K562 (cell line): ENCODE data around the gene TMEM61. TPM values are rescaled to one million over a fixed set of nuclear protein-coding genes. Genes with fewer than 3 reads are reported as not detected.
A peak's percentile ranks its signal among the peaks of the same experiment; 100 is the strongest.

Source experiments
- ADNP ChIP-seq: fragments of 200-800 bp; sonication (Bioruptor generic); IDR thresholded peaks from 2 replicates; pipeline ENCODE4 v1.6.1; 2016; ENCODE audit warnings: missing genetic modification characterization, missing compliant biosample characterization
- CBX8 ChIP-seq: fragments of 200-600 bp; sonication (generic); IDR thresholded peaks from 2 replicates; pipeline ENCODE4 v1.6.1; 2012; ENCODE audit warnings: borderline replicate concordance, mixed run types, low read depth, mild to moderate bottlenecking, moderate library complexity, mixed read lengths, low read length, control low read depth, inconsistent platforms; ENCODE audit not compliant: poor library complexity, severe bottlenecking; ENCODE audit errors: extremely low read depth
- FOXJ2 ChIP-seq: fragments of 200-800 bp; sonication (Bioruptor generic); IDR thresholded peaks from 2 replicates; pipeline ENCODE4 v1.6.1; 2016; ENCODE audit warnings: missing genetic modification characterization, missing compliant biosample characterization
- FOXK2 ChIP-seq, 2 experiments: fragments of 450-650 bp; IDR thresholded peaks in 1 of 2; conservative IDR thresholded peaks in 1 of 2; 2 replicates each; pipeline ENCODE4 v1.6.1; 2016; ENCODE audit warnings: low read depth in 2 of 2, mild to moderate bottlenecking in 1 of 2
- NR2C2 ChIP-seq, 2 experiments: fragments of 200-800 bp in 1 of 2; sonication (Bioruptor generic) in 1 of 2; sonication (generic) in 1 of 2; formaldehyde crosslinking in 1 of 2; IDR thresholded peaks; 2 replicates each; pipeline versions ENCODE4 v1.6.1 to v1.8.0; 2016 to 2022; ENCODE audit warnings: mild to moderate bottlenecking in 1 of 2, missing compliant biosample characterization in 1 of 2, missing genetic modification characterization in 1 of 2, missing genetic modification reagents in 1 of 2
- SMARCA4 ChIP-seq: fragments of 450-650 bp; IDR thresholded peaks from 2 replicates; pipeline ENCODE4 v1.6.1; 2016
- SP1 ChIP-seq: sonication (generic); formaldehyde crosslinking; IDR thresholded peaks from 2 replicates; pipeline ENCODE4 v1.8.1; 2022; ENCODE audit warnings: mild to moderate bottlenecking, missing genetic modification reagents
- STAT5B ChIP-seq: fragments of 250-450 bp; sonication (Bioruptor Pico); IDR thresholded peaks from 2 replicates; pipeline ENCODE4 v1.8.0; 2021; ENCODE audit warnings: mild to moderate bottlenecking, inconsistent platforms
- ZEB2 ChIP-seq: fragments of 450-650 bp; IDR thresholded peaks from 2 replicates; pipeline ENCODE4 v1.6.1; 2016
- ZFP30 ChIP-seq: fragments of 250-450 bp; sonication (Bioruptor Pico); IDR thresholded peaks from 2 replicates; pipeline ENCODE4 v1.8.0; 2022; ENCODE audit warnings: moderate library complexity, mild to moderate bottlenecking, inconsistent platforms, borderline replicate concordance
- ZNF263 ChIP-seq: sonication (generic); formaldehyde crosslinking; IDR thresholded peaks from 2 replicates; pipeline ENCODE4 v1.8.0; 2022; ENCODE audit warnings: mild to moderate bottlenecking, missing genetic modification reagents, borderline replicate concordance
- ZNF699 ChIP-seq: fragments of 250-450 bp; sonication (Bioruptor Pico); IDR thresholded peaks from 2 replicates; pipeline ENCODE4 v1.8.0; 2021; ENCODE audit warnings: mild to moderate bottlenecking, moderate library complexity; ENCODE audit not compliant: insufficient replicate concordance
- polyA plus RNA-seq, 8 experiments: library from polyadenylated mRNA; depleted of rRNA in 4 of 8; stranded (reverse) in 5 of 8; unstranded in 3 of 8; fragments of >200 nt; fragmentation: Nextera tagmentation in 2 of 8; fragmentation: Illumina TruSeq in 1 of 8; extraction: Ambion mirVana in 2 of 8; extraction: Trizol in 1 of 8; gene quantifications; 2 replicates each; pipeline versions ENCODE4 v1.2.1 to v1.2.3, GENCODE V29; 2011 to 2014; ENCODE audit warnings: inconsistent platforms in 1 of 8, missing spikeins in 1 of 8
- total RNA-seq, 7 experiments: library from RNA; depleted of rRNA in 6 of 7; stranded (reverse); fragments of >200 nt in 6 of 7; fragmentation: Illumina TruSeq in 2 of 7; extraction: Trizol in 2 of 7; gene quantifications; 2 replicates each; pipeline versions ENCODE4 v1.2.1 to v1.2.3, GENCODE V29; 2011 to 2021; ENCODE audit warnings: low replicate concordance in 1 of 7
- TF ChIP-seq, protein P1 (sequence below): sonication (generic); formaldehyde crosslinking; IDR thresholded peaks from 2 replicates; pipeline ENCODE4 v1.8.0; 2023; ENCODE audit warnings: mild to moderate bottlenecking, missing genetic modification reagents
- TF ChIP-seq, protein P2 (sequence below): fragments of 250-450 bp; sonication (Bioruptor Pico); IDR thresholded peaks from 2 replicates; pipeline ENCODE4 v1.5.0; 2021; ENCODE audit warnings: mild to moderate bottlenecking, borderline replicate concordance
- TF ChIP-seq, protein P3 (sequence below): fragments of 250-450 bp; sonication (Bioruptor Pico); IDR thresholded peaks from 2 replicates; pipeline ENCODE4 v1.5.1; 2021; ENCODE audit warnings: mild to moderate bottlenecking
- TF ChIP-seq, protein P4 (sequence below), 2 experiments: fragments of 150-350 bp in 1 of 2; IDR thresholded peaks; 2 replicates each; pipeline ENCODE4 v1.6.1; 2012 to 2016; ENCODE audit warnings: low read depth in 2 of 2, low read length in 2 of 2, mild to moderate bottlenecking in 1 of 2, moderate library complexity in 1 of 2

Gene TMEM61
- total and polyA plus RNA-seq, 9 of the 15 experiments (the other 6 are each of a cell fraction or from before 2014, with no cell fraction given) = not detected

DNA sequence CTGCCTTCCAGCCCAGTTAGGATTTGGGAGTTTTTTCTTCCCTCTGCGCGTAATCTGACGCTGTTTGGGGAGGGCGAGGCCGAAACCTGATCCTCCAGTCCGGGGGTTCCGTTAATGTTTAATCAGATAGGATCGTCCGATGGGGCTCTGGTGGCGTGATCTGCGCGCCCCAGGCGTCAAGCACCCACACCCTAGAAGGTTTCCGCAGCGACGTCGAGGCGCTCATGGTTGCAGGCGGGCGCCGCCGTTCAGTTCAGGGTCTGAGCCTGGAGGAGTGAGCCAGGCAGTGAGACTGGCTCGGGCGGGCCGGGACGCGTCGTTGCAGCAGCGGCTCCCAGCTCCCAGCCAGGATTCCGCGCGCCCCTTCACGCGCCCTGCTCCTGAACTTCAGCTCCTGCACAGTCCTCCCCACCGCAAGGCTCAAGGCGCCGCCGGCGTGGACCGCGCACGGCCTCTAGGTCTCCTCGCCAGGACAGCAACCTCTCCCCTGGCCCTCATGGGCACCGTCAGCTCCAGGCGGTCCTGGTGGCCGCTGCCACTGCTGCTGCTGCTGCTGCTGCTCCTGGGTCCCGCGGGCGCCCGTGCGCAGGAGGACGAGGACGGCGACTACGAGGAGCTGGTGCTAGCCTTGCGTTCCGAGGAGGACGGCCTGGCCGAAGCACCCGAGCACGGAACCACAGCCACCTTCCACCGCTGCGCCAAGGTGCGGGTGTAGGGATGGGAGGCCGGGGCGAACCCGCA lies 59.1 kb downstream of the TMEM61 start, which contains the start of gene PCSK9 (continued):
- no peak for TF ChIP-seq ZFP30 (CRISPR knock-in tag)
- TF ChIP-seq NR2C2 (CRISPR knock-in tag; IDR thresholded peaks at IDR 0.05) = 0 out of 2 replicates have a peak, but pooled peaks have one; percentile 19
- no peak for TF ChIP-seq NR2C2 (tag; IDR thresholded peaks at IDR 0.05)
- no peak for TF ChIP-seq FOXJ2 (tag)
- no peak for TF ChIP-seq CBX8
- TF ChIP-seq ZNF699 (CRISPR knock-in tag) = no peak
- TF ChIP-seq FOXK2 (conservative IDR thresholded peaks at IDR 0.05 in 1 of 2, IDR thresholded peaks at IDR 0.05 in 1 of 2; ENCODE audit: low read depth in 2 of 2) = no peak
- no peak for TF ChIP-seq ADNP
- TF ChIP-seq, protein P1, sequence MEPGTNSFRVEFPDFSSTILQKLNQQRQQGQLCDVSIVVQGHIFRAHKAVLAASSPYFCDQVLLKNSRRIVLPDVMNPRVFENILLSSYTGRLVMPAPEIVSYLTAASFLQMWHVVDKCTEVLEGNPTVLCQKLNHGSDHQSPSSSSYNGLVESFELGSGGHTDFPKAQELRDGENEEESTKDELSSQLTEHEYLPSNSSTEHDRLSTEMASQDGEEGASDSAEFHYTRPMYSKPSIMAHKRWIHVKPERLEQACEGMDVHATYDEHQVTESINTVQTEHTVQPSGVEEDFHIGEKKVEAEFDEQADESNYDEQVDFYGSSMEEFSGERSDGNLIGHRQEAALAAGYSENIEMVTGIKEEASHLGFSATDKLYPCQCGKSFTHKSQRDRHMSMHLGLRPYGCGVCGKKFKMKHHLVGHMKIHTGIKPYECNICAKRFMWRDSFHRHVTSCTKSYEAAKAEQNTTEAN (CRISPR knock-in tag) = no peak
- no peak for TF ChIP-seq ZNF263 (CRISPR knock-in tag)
- TF ChIP-seq, protein P2, sequence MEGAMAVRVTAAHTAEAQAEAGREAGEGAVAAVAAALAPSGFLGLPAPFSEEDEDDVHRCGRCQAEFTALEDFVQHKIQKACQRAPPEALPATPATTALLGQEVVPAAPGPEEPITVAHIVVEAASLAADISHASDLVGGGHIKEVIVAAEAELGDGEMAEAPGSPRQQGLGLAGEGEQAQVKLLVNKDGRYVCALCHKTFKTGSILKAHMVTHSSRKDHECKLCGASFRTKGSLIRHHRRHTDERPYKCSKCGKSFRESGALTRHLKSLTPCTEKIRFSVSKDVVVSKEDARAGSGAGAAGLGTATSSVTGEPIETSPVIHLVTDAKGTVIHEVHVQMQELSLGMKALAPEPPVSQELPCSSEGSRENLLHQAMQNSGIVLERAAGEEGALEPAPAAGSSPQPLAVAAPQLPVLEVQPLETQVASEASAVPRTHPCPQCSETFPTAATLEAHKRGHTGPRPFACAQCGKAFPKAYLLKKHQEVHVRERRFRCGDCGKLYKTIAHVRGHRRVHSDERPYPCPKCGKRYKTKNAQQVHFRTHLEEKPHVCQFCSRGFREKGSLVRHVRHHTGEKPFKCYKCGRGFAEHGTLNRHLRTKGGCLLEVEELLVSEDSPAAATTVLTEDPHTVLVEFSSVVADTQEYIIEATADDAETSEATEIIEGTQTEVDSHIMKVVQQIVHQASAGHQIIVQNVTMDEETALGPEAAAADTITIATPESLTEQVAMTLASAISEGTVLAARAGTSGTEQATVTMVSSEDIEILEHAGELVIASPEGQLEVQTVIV (CRISPR knock-in tag) = no peak
- TF ChIP-seq ZEB2 = no peak
- peak; percentile 20; the same call in 1 of the 2 replicates for TF ChIP-seq SP1 (CRISPR knock-in tag)
- TF ChIP-seq, protein P3, sequence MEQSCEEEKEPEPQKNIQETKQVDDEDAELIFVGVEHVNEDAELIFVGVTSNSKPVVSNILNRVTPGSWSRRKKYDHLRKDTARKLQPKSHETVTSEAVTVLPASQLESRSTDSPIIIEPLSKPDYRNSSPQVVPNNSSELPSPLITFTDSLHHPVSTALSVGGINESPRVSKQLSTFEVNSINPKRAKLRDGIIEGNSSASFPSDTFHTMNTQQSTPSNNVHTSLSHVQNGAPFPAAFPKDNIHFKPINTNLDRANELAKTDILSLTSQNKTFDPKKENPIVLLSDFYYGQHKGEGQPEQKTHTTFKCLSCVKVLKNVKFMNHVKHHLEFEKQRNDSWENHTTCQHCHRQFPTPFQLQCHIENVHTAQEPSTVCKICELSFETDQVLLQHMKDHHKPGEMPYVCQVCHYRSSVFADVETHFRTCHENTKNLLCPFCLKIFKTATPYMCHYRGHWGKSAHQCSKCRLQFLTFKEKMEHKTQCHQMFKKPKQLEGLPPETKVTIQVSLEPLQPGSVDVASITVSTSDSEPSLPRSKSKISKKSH = no peak
- TF ChIP-seq SMARCA4 = peak; percentile 34; the same call in 1 of the 2 replicates
- TF ChIP-seq, protein P4, sequence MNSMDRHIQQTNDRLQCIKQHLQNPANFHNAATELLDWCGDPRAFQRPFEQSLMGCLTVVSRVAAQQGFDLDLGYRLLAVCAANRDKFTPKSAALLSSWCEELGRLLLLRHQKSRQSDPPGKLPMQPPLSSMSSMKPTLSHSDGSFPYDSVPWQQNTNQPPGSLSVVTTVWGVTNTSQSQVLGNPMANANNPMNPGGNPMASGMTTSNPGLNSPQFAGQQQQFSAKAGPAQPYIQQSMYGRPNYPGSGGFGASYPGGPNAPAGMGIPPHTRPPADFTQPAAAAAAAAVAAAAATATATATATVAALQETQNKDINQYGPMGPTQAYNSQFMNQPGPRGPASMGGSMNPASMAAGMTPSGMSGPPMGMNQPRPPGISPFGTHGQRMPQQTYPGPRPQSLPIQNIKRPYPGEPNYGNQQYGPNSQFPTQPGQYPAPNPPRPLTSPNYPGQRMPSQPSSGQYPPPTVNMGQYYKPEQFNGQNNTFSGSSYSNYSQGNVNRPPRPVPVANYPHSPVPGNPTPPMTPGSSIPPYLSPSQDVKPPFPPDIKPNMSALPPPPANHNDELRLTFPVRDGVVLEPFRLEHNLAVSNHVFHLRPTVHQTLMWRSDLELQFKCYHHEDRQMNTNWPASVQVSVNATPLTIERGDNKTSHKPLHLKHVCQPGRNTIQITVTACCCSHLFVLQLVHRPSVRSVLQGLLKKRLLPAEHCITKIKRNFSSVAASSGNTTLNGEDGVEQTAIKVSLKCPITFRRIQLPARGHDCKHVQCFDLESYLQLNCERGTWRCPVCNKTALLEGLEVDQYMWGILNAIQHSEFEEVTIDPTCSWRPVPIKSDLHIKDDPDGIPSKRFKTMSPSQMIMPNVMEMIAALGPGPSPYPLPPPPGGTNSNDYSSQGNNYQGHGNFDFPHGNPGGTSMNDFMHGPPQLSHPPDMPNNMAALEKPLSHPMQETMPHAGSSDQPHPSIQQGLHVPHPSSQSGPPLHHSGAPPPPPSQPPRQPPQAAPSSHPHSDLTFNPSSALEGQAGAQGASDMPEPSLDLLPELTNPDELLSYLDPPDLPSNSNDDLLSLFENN (IDR thresholded peaks at IDR 0.05; ENCODE audit: low read depth in 2 of 2, low read length in 2 of 2) = no peak
- TF ChIP-seq STAT5B (CRISPR knock-in tag) = no peak
